Chondrocyte (in vitro differentiated cells): Measurements from ENCODE around the gene IL1B. TPM values are rescaled to one million over a fixed set of nuclear protein-coding genes. Genes with fewer than 3 reads are reported as not detected.

Source experiments
- DNase-seq: peaks from one replicate; pipeline ENCODE4 v3.0.0; 2021; ENCODE audit warnings: mixed read lengths, low spot score
- H3K27ac Mint-ChIP-seq: one replicate; pipeline ENCODE4 v1.8.0; 2021; ENCODE audit warnings: mild to moderate bottlenecking, moderate library complexity, mixed read lengths; ENCODE audit not compliant: unreplicated experiment
- H3K27me3 Mint-ChIP-seq: 2 replicates; pipeline ENCODE4 v1.8.0; 2021; ENCODE audit warnings: low read depth, mixed read lengths
- H3K36me3 Mint-ChIP-seq: 2 replicates; pipeline ENCODE4 v1.8.0; 2021; ENCODE audit warnings: low read depth, mixed read lengths
- H3K4me1 Mint-ChIP-seq: 2 replicates; pipeline ENCODE4 v1.8.0; 2021; ENCODE audit warnings: low read depth, mild to moderate bottlenecking, mixed read lengths
- H3K4me3 Mint-ChIP-seq: one replicate; pipeline ENCODE4 v1.8.0; 2021; ENCODE audit warnings: mild to moderate bottlenecking, moderate library complexity, mixed read lengths; ENCODE audit not compliant: unreplicated experiment
- H3K9me3 Mint-ChIP-seq: 2 replicates; pipeline ENCODE4 v1.8.0; 2021; ENCODE audit warnings: low read depth, mixed read lengths
- total RNA-seq: library from RNA; stranded (reverse); gene quantifications from 3 replicates; pipeline ENCODE4 v1.2.1, GENCODE V29; 2021
- TF ChIP-seq, protein P1 (sequence below): fragments of 200-600 bp; sonication (generic); IDR thresholded peaks from 2 replicates; pipeline ENCODE4 v1.5.0; 2021; ENCODE audit warnings: antibody characterized with exemption, mild to moderate bottlenecking, moderate library complexity

IL1B gene
- total RNA-seq, 1 donor from 2014 or later: not detected

DNA sequence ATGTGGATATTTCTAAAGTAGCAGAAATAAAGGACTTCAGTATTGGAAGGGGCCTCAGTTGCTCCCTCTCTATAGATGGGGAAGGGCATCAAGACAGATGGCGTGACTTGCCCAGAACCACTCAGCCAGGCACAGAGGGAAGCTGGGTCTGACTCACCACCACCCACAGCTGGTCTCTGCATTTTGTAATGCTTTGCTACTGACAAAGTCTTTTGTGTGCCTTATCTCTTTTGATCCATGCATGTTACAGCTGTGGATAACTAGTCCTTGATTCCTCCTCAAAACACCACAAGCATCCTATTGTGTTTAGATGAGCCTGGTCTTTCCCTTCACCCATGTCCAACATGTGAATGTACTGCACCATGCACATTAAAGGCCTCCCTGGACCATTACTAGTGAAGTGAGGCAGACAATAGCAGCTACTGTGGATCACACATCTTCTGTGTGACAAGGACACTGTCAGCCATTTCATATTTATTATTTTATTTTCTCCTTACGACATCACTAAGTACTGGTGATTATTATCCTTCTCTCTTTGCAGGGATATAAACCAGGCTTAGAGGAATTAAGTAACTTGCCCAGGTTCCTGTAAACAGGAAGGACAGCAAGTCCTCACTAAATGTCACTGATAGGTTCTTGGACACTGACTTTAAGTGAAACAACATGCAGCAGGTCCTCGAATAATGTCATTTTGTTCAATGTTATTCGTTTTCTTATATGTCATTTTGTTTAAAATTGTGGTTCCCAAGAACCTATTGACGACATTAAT is 44.8 kb upstream of the IL1B start:
- TF ChIP-seq, protein P1, sequence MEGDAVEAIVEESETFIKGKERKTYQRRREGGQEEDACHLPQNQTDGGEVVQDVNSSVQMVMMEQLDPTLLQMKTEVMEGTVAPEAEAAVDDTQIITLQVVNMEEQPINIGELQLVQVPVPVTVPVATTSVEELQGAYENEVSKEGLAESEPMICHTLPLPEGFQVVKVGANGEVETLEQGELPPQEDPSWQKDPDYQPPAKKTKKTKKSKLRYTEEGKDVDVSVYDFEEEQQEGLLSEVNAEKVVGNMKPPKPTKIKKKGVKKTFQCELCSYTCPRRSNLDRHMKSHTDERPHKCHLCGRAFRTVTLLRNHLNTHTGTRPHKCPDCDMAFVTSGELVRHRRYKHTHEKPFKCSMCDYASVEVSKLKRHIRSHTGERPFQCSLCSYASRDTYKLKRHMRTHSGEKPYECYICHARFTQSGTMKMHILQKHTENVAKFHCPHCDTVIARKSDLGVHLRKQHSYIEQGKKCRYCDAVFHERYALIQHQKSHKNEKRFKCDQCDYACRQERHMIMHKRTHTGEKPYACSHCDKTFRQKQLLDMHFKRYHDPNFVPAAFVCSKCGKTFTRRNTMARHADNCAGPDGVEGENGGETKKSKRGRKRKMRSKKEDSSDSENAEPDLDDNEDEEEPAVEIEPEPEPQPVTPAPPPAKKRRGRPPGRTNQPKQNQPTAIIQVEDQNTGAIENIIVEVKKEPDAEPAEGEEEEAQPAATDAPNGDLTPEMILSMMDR: no peak
- no peak for DNase-seq
- Mint-ChIP-seq H3K27me3 (no peaks in the 10 kb centered on the region), H3K9me3 (no peaks in the 10 kb centered on the region), H3K36me3 (no peaks in the 10 kb centered on the region), H3K4me3 (no peak overlapping the region), H3K27ac (no peak overlapping the region), H3K4me1 (peaks cover 4% of the 10 kb centered on the region)

DNA sequence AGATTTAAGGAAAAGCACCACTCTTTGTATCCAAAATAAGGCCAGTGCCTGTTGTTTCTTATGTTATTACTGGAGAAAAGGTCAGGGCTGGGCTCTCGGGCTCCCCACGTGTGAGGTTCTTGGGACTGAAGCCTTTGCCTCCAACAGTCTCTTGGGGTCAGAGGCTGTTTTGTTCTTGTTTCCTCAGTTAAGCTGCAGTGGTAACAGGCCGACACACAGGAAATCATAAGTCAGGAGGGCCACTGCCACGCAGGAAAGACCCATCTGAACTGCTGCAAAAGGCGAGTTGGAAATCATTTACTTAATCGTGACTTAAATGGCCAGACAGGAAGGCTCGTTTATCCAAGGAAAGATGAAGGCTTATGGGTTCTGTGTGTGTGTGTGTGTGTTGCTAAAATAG is 44.1 kb upstream of the IL1B start:
- Mint-ChIP-seq H3K27me3 (no peaks in the 10 kb centered on the region), H3K9me3 (no peaks in the 10 kb centered on the region), H3K27ac (no peak overlapping the region), H3K4me1 (peaks cover 4% of the 10 kb centered on the region), H3K36me3 (no peaks in the 10 kb centered on the region), H3K4me3 (no peak overlapping the region)
- DNase-seq: no peak
- TF ChIP-seq, protein P1: no peak

DNA sequence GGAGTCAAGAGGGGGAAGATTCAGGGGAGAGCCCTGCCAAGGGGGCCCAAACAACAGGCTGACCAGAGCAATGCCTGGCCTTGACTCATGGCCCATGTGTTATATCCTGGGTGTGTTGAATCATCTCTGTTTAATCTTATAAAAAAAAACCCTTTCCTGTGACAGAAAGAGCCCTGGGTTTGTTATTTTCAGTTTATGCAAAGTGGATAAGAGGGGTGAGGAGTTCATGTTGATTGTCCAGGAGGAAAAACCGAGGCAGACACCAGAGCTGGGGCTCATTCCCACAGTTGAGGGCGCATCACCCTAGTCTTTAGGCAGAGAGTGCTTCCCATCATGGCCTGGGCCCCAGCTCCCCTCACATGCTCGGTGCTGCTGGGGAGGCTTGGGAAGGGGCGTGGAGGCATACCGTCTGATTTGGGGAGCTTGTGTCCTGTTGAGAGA is 43.5 kb upstream of the IL1B start:
- TF ChIP-seq, protein P1: no peak
- Mint-ChIP-seq H3K36me3 (no peaks in the 10 kb centered on the region), H3K9me3 (no peaks in the 10 kb centered on the region), H3K4me3 (no peak overlapping the region), H3K27ac (no peak overlapping the region), H3K4me1 (peaks cover 4% of the 10 kb centered on the region), H3K27me3 (no peaks in the 10 kb centered on the region)
- DNase-seq: no peak

DNA sequence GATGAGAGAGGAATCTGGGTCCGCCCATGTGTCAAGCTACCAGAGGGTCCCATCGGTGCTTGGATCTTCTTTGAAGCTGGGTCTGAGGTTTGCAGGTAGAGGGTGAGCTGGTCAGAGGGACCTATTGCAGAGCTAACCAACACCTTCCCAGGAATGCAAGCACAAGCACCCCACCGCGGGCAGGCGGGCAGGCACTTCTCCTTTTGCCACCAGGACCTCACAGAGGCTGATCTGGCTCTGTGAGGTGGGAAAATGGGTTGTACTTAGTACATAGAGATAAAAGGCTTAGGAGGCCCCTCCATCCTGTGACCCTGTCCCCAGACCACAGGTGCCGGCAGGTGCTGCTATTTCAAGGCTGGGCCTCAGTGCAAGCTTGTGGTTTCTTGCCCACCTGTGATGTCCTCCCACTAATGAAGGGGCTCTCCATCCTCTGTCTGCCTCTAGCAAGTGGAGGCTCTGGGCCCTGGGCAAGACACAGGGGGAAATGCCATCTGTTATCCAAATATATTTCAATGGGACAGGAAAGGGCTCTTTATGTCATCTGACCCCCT is 43.0 kb upstream of the IL1B start:
- Mint-ChIP-seq H3K9me3 (no peaks in the 10 kb centered on the region), H3K27ac (no peak overlapping the region), H3K36me3 (no peaks in the 10 kb centered on the region), H3K4me3 (no peak overlapping the region), H3K4me1 (peaks cover 4% of the 10 kb centered on the region), H3K27me3 (no peaks in the 10 kb centered on the region)
- TF ChIP-seq, protein P1: no peak
- no peak for DNase-seq

DNA sequence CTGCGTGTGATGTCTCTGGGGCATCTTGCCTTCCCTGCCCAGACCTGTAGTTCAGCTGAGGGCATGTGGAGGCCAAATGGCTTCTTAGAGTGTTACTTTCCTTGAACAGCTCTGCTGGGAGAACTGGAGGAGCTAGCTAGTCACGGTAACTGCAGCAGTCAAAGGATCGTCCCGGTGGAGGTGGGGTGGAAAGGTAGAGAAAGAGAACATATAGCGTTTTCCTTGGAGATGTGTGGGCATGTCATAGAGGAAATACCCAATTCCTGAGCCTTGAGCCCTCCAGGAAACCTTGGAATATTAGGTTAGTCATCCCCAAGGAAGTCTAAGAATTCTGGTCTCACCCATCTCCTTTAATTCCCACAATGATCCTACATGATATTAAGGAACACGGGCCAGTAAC is 40.8 kb upstream of the IL1B start:
- peaks cover 4% of the 10 kb centered on the region for H3K4me1 Mint-ChIP-seq
- DNase-seq: no peak
- TF ChIP-seq, protein P1: no peak
- H3K27me3 Mint-ChIP-seq: no peaks in the 10 kb centered on the region
- no peaks in the 10 kb centered on the region for H3K36me3 Mint-ChIP-seq
- no peak overlapping the region for H3K4me3 Mint-ChIP-seq
- no peak overlapping the region for H3K27ac Mint-ChIP-seq
- peaks cover 5% of the 10 kb centered on the region for H3K9me3 Mint-ChIP-seq
